Measurements from ENCODE around the gene ASTL. TPM values are rescaled to one million over a fixed set of nuclear protein-coding genes. Genes with fewer than 3 reads are reported as not detected.

The ASTL gene
- total RNA-seq, 1 experiment from 2014 or later: 0.34 TPM

DNA sequence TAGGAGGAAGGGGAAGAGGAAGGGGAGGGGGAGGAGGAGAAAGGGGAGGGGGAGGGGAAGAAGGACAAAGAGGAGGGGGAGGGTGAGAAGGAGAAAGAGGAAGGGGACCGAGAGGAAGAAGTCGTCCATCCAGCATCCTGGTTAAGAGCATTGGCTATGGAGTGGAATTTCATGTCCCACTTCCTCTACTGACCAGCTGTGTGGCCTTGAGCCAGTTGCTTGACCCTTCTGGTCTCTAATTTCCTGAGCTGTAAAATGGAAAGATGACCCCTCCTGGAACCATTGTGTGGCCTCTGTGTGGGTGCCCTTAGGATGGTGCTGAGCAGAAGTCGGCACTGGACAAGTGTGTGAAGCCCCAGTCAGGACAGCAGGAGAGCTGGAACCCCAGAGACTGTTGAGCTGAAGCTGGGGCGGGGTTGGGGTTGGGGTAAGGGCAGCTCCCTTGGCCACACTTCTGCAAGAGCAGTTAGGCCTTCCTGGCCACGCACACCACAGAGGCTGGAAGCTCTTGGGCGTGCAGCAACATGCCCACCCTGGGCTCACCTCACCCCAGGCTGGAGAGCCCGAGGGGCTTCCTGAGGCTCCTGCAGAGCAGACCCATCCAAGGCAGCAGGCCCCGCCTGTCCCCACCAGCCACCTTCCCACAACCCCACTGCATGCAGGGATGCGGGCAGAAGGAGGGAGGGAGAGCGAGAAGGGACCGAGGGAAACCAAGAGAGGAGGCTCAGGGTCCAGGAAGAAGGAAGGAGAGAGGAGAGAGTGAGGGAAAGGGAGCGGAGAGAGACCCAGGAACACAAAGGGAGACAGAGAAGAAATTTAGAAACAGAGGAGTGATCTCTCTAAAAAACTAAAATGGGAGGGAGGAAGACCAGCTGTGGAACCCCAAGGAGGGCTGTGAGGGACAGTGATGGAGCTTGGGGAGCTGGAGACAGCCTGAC is 38.2 kb downstream of the ASTL start:
- Histone ChIP-seq H3K27me3 (ENCODE audit: insufficient read depth, low read length) (no peaks in the 10 kb centered on the region), H3K9me3 (ENCODE audit: control insufficient read depth in 1 of 2, insufficient read depth in 1 of 2, low read depth in 1 of 2, low read length in 2 of 2) (peaks cover 2 to 6% of the 10 kb centered on the region in 2 experiments; a peak in 2 of 4 replicates), H3K9me2 (ENCODE audit: insufficient read depth) (no peaks in the 10 kb centered on the region), H3K9ac (ENCODE audit: low read length) (no peak overlapping the region), H3K27ac (ENCODE audit: low read depth, low read length) (no peak overlapping the region), H2AFZ (ENCODE audit: low read depth, low read length, poor library complexity, severe bottlenecking) (no peak overlapping the region), H3K4me1 (ENCODE audit: control insufficient read depth in 1 of 2, insufficient read depth in 2 of 2, low read length in 2 of 2) (no peaks in the 10 kb centered on the region), H4K20me1 (ENCODE audit: insufficient read depth) (no peaks in the 10 kb centered on the region), H3K4me2 (ENCODE audit: low read length) (no peak overlapping the region), H3K79me2 (ENCODE audit: insufficient read depth, low read length) (no peaks in the 10 kb centered on the region), H3K4me3 (replicated peaks in 1 of 2; ENCODE audit: low read depth in 1 of 2, low read length in 2 of 2) (no peak overlapping the region), H3K36me3 (ENCODE audit: control insufficient read depth in 1 of 2, insufficient read depth in 2 of 2, low read length in 2 of 2) (no peaks in the 10 kb centered on the region)
- no TSS peak for BruUV-seq (replicated peaks)
- no peak for DNase-seq (ENCODE audit: low read depth, low spot score)
- ATAC-seq: no peak
- intact Hi-C loops (cut with micrococcal nuclease): no loop called here
- ChIA-PET RAD21 (ENCODE audit: low non-redundant PET in 1 of 2, low total read pairs in 2 of 2, uncharacterized antibody in 2 of 2, unreplicated experiment in 2 of 2) (no interaction called here), CTCF (interaction anchor here (0.8 kb wide), 1 partner anchor 17 kb away, joined by 3 read pairs; the partner anchor contains the start of gene ADRA2B), POLR2A (no interaction called here)
- TF ChIP-seq ZBTB33 (IDR thresholded peaks at IDR 0.05; ENCODE audit: extremely low read depth, insufficient replicate concordance, low read length): no peak
- no peak for TF ChIP-seq ZNF274 (IDR thresholded peaks at IDR 0.05; ENCODE audit: low read depth, low read length)
- no peak for TF ChIP-seq EZH2 (IDR thresholded peaks at IDR 0.05)
- no peak for TF ChIP-seq POLR2AphosphoS5 (IDR thresholded peaks at IDR 0.05; ENCODE audit: low read depth, low read length)
